ENCODE measurements around the gene ANKZF1. TPM values are rescaled to one million over a fixed set of nuclear protein-coding genes. Genes with fewer than 3 reads are reported as not detected.

ANKZF1 gene
- total and polyA plus RNA-seq, 2 of the 8 experiments (the other 6 are each of a cell fraction or from before 2014, with no cell fraction given): 32.5 to 50.1 TPM

GRCh38 chr2:219184121-219184520 lies 45.5 kb upstream of the ANKZF1 start (continued):
- TF ChIP-seq CBX8 (IDR thresholded peaks at IDR 0.05; ENCODE audit: borderline replicate concordance, low read depth, low read length) (no peak), JUN (IDR thresholded peaks at IDR 0.05; ENCODE audit: low read depth, low read length) (no peak), CHD2 (IDR thresholded peaks at IDR 0.05; ENCODE audit: low read length) (no peak)
